Measurements from ENCODE around the gene CYFIP1. TPM values are rescaled to one million over a fixed set of nuclear protein-coding genes. Genes with fewer than 3 reads are reported as not detected.

The CYFIP1 gene
- total RNA-seq, 2 donors from 2014 or later, result 10.8 to 19.8 TPM

DNA sequence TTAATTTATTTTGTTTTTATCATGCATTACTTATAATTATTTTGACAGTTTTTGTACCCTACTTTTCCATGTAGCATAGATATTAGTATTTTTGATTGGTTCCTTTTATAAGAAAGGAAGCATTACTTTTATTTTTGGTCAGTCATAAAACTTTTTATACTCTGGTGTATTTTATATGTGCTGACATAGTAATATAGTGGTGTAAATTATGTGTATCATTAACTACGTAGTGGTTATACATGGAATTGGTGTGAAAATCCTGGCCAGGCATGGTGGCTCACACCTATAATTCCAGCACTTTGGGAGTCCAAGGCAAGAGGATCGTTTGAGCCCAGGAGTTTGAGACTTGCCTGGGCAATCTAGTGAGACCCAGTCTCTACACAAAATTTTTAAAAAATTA is 160.5 kb downstream of the CYFIP1 start:
- Mint-ChIP-seq H3K4me1 (ENCODE audit: low read depth in 2 of 2) (no peaks in the 10 kb centered on the region), H3K27ac (no peak overlapping the region), H3K27me3 (no peaks in the 10 kb centered on the region), H3K36me3 (peaks cover 4% of the 10 kb centered on the region), H3K9me3 (no peaks in the 10 kb centered on the region), H3K4me3 (no peak overlapping the region)
- ATAC-seq (no peak), DNase-seq (ENCODE audit: low spot score) (no peak)

Other genes with a start within 250 kb of the CYFIP1 start
- 10 to 100 TPM; 16.0 to 19.5 TPM for gene NIPA1, start 193.7 kb downstream of the CYFIP1 start, total RNA-seq
- gene NIPA2, start 141.7 kb downstream of the CYFIP1 start, total RNA-seq, result 100 to 1,000 TPM in 1 of 2 donors, 10 to 100 TPM in 1; 72.2 to 102 TPM
- 10 to 100 TPM; 19.4 to 28.5 TPM for gene TUBGCP5, start 59.2 kb upstream of the CYFIP1 start, total RNA-seq
- not detected for gene GOLGA6L1, start 156.5 kb upstream of the CYFIP1 start, total RNA-seq